ENCODE results near the gene SSBP2. TPM values are rescaled to one million over a fixed set of nuclear protein-coding genes. Genes with fewer than 3 reads are reported as not detected.
"Not testable (repeated sequence)": the region's sequence is repeated elsewhere in the genome, so short reads cannot be mapped to it uniquely, and the experiment has no call there.

The SSBP2 gene
- total RNA-seq, 3 donors from 2014 or later: 65.5 to 110 (median 76.6) TPM

- H3K4me1 ChIP-seq: peaks cover 0 to 4% of the 10 kb centered on the region in 2 donors
- H3K4me3 ChIP-seq: no peak overlapping the region
- H3K27ac ChIP-seq: no peak overlapping the region
- DNase-seq (ENCODE audit: low spot score in 2 of 2): no peak
- no peaks in the 10 kb centered on the region for H3K27me3 ChIP-seq
- no peaks in the 10 kb centered on the region for H3K36me3 ChIP-seq
- TF ChIP-seq POLR2AphosphoS5 (IDR thresholded peaks at IDR 0.05) (no peak), CTCF (IDR thresholded peaks at IDR 0.05) (no peak), POLR2A (IDR thresholded peaks at IDR 0.05) (no peak)
- intact Hi-C loops (cut with DNase I; ENCODE audit: low total_unique reads): no loop called here
- H3K9me3 ChIP-seq: no peaks in the 10 kb centered on the region
Measured at GRCh38 chr5:81665795-81666194, 85.1 kb downstream of the SSBP2 start.

DNA sequence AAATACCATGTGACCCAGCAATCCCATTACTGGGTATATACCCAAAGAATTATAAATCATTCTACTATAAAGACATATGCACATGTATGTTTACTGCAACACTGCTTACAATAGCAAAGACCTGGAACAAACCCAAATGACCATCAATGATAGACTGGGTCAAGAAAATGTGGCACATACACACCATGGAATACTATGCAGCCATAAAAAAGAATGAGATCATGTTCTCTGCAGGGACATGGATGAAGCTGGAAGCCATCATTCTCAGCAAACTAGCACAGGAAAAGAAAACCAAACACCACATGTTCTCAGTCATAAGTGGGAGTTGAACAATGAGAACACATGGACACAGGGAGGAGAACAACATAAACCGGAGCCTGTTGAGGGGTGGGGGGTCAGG, 90.3 kb downstream of the SSBP2 start:
- H3K4me3 ChIP-seq; intact Hi-C loops (cut with DNase I; ENCODE audit: low total_unique reads); H3K4me1 ChIP-seq; DNase-seq (ENCODE audit: low spot score in 2 of 2); H3K27ac ChIP-seq; H3K9me3 ChIP-seq; H3K27me3 ChIP-seq; H3K36me3 ChIP-seq: not testable (repeated sequence)

DNA sequence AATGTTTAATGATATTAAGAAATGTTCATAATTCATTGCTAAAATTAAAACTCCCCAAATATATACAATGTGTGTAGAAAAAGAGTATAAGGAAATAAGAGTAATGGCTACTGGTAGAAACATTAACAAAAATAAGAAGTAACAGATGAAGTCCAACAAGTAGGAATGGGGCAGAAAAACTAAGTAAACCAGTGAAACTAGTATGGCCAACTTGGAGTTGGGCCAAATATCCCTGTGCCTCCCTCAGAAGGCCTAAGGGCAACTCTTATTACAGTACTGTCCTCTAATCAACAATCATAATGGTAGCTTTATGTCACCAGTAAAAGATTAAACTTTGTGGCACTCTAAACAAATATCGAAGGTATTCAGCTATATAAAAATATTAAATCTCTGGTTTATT, 93.5 kb downstream of the SSBP2 start:
- no peaks in the 10 kb centered on the region for H3K36me3 ChIP-seq
- intact Hi-C loops (cut with DNase I; ENCODE audit: low total_unique reads): no loop called here
- TF ChIP-seq POLR2A (IDR thresholded peaks at IDR 0.05) (no peak), CTCF (IDR thresholded peaks at IDR 0.05) (no peak), POLR2AphosphoS5 (IDR thresholded peaks at IDR 0.05) (no peak)
- H3K4me3 ChIP-seq: no peak overlapping the region
- H3K27me3 ChIP-seq: no peaks in the 10 kb centered on the region
- H3K4me1 ChIP-seq: no peaks in the 10 kb centered on the region
- DNase-seq (ENCODE audit: low spot score in 2 of 2): no peak
- H3K27ac ChIP-seq: no peak overlapping the region
- H3K9me3 ChIP-seq: no peaks in the 10 kb centered on the region

GRCh38 chr5:81656783-81657182, 94.1 kb downstream of the SSBP2 start:
- intact Hi-C loops (cut with DNase I; ENCODE audit: low total_unique reads): no loop called here
- no peak overlapping the region for H3K4me3 ChIP-seq
- H3K27ac ChIP-seq: no peak overlapping the region
- H3K4me1 ChIP-seq: no peaks in the 10 kb centered on the region
- no peaks in the 10 kb centered on the region for H3K9me3 ChIP-seq
- H3K27me3 ChIP-seq: no peaks in the 10 kb centered on the region
- no peak for TF ChIP-seq POLR2AphosphoS5 (IDR thresholded peaks at IDR 0.05)
- no peak for TF ChIP-seq POLR2A (IDR thresholded peaks at IDR 0.05)
- no peak for TF ChIP-seq CTCF (IDR thresholded peaks at IDR 0.05)
- no peak for DNase-seq (ENCODE audit: low spot score in 2 of 2)
- no peaks in the 10 kb centered on the region for H3K36me3 ChIP-seq

GRCh38 chr5:81650987-81651386, 99.9 kb downstream of the SSBP2 start:
- no peaks in the 10 kb centered on the region for H3K27me3 ChIP-seq
- H3K4me1 ChIP-seq: no peaks in the 10 kb centered on the region
- DNase-seq (ENCODE audit: low spot score in 2 of 2): no peak
- TF ChIP-seq POLR2A (IDR thresholded peaks at IDR 0.05): no peak
- no peak for TF ChIP-seq POLR2AphosphoS5 (IDR thresholded peaks at IDR 0.05)
- TF ChIP-seq CTCF (IDR thresholded peaks at IDR 0.05): no peak
- H3K4me3 ChIP-seq: no peak overlapping the region
- intact Hi-C loops (cut with DNase I; ENCODE audit: low total_unique reads): no loop called here
- no peaks in the 10 kb centered on the region for H3K9me3 ChIP-seq
- no peak overlapping the region for H3K27ac ChIP-seq
- H3K36me3 ChIP-seq: no peaks in the 10 kb centered on the region

DNA sequence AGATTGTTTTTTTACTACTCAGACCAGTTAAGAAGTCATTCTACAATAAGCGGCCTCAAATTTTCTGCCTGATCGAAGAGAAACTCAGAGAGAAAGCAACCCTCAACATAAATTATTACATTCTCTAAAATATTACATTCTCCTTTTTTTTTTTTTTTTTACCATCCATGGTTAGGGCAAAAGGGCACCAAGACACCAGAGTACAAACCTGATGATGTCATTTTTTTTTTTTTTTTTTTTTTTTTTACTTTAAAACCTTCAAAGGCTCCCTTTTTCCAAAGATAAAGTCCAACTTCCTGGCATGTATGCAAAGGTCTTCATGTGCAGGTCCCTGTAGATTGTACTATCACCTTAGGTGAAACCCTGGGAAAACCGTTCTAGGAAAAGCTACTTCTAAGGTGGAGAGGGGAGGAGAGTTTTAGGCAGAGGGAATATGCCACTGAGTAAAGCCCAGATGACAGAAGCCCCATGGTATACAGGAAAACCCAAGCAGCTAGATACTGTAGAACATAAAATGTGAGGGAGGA, 104.4 kb downstream of the SSBP2 start:
- TF ChIP-seq POLR2A (IDR thresholded peaks at IDR 0.05): no peak
- no peak for TF ChIP-seq POLR2AphosphoS5 (IDR thresholded peaks at IDR 0.05)
- no peak for TF ChIP-seq CTCF (IDR thresholded peaks at IDR 0.05)
- DNase-seq (ENCODE audit: low spot score in 2 of 2): no peak
- H3K4me1 ChIP-seq: no peaks in the 10 kb centered on the region
- no peaks in the 10 kb centered on the region for H3K27me3 ChIP-seq
- intact Hi-C loops (cut with DNase I; ENCODE audit: low total_unique reads): no loop called here
- no peak overlapping the region for H3K4me3 ChIP-seq
- no peaks in the 10 kb centered on the region for H3K36me3 ChIP-seq
- H3K9me3 ChIP-seq: no peaks in the 10 kb centered on the region
- H3K27ac ChIP-seq: no peak overlapping the region
